Left forelimb (tissue), 1 donor: Measurements from ENCODE around the gene ZG16.
A peak's percentile ranks its signal among the peaks of the same experiment; 100 is the strongest.
"Not testable (repeated sequence)": the region's sequence is repeated elsewhere in the genome, so short reads cannot be mapped to it uniquely, and the experiment has no call there.

Source experiments
- DNase-seq: peaks from one replicate; pipeline ENCODE4 v3.0.0-alpha.2; 2018; ENCODE audit warnings: low spot score

ZG16 gene

DNA sequence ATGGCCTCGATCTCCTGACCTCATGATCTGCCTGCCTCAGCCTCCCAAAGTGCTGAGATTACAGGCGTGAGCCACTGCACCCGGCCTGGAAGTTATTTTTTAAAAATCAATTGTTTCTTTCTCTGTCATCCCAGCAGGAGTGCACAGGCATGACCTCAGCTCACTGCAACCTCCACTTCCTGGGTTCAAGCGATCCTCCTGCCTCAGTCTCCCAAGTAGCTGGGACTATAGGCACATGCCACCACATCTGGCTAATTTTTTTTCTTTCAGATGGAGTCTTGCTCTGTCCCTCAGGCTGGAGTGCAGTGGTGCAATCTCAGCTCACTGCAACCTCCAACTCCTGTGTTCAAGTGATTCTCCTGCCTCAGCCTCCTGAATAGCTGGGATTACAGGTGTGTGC, 9.1 kb downstream of the ZG16 start:
- not testable (repeated sequence) for DNase-seq

DNA sequence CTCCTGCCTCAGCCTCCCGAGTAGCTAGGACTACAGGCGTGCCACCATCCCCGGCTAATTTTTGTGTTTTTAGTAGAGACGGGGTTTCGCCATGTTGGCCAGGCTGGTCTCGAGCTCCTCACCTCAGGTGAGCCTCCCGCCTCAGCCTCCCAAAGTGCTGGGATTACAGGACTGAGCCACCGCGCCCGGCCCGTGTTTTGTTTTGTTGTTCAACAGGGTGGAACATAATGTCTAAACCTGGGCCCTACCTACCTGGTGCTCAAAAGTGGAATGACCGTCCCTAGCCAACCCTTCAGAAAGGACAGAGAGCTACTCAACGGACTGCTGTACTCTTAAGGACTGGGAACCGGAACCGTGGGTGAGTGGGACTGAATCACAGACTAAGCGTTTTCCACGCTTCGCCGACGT, 11.7 kb downstream of the ZG16 start:
- DNase-seq = no peak

DNA sequence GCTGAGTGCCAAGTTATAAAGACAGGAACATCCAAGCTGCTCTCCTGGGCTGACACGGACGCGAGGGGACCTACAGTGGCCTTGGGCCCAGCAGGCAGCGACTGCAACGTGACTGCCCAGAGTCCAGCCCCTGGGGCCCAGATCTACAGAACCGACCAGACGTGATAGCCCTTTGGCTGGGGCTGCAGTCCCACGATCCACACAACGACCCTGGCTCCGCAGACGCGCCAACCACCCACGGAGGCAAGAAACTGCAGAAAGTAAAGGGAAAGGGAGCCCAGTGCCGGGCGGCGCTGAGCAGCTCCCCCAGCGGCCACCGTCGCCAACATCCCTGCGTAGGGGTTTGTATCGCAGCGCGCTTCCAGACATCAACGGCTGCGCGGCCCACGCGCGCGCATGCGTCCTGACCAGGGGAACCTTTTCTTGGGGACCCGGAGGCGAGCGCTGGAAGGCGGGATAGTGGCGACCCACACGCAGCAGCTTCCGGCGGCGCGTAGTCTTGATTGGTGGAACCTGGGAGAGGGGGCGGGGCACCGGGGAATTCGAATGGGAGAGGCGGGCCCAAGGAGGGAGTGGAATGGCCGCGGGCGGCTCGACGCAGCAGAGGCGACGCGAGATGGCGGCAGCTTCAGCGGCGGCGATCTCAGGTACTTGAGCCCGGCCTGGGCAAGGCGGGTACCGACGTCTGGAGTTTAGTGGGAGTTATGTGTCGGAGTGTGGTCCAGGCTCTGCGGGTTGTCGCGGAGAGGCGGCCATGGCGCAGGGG, 12.3 kb downstream of the ZG16 start, which contains the start of gene KIF22:
Gene KIF22 (plus strand): TSS at position 569 of the 766 bp plus-strand sequence. CDS start 9 bp downstream, at position 578.
- peak; percentile 100 for DNase-seq

DNA sequence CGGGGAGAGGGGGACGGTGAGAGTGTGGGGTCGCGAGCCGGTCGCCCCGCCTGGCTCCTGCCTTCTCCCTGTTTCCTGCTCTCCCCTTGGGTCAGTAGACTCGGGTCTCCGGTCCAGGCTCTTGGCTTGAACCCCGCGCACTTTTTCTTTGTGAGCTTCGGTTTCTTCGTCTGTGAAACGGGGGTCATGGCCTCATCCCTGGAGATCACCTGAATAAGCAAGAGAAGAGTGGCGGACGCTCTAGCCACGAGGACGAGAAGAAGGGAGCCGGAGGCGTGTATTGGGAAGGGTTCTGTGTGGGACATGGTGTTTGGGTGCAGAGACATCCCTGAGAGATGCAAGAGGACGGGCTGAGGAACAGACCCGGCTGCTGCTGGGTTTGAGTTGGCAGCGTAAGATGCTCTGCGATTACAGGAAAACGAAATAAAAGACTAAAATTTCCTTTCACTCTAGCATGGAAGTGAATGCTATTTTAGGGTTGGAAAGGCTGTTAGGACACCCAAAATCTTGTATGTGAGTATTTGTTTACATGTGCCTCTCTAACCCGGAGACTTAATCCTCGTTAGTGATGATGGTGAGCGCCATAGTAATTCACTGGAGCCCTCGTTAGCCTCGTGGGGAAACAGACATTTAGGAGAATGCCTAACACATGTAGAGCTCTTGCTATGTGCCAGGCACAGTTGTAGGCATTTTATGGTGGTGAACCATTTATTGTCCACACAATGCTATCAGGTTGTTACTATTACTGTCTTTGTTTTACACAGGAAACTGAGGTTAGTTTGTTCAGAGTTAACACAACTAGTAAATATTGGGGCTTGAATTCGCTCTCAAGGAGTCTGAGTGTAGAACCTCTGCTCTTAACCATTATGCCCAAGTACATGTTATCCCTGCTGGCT, 13.1 kb downstream of the ZG16 start:
- DNase-seq = no peak

DNA sequence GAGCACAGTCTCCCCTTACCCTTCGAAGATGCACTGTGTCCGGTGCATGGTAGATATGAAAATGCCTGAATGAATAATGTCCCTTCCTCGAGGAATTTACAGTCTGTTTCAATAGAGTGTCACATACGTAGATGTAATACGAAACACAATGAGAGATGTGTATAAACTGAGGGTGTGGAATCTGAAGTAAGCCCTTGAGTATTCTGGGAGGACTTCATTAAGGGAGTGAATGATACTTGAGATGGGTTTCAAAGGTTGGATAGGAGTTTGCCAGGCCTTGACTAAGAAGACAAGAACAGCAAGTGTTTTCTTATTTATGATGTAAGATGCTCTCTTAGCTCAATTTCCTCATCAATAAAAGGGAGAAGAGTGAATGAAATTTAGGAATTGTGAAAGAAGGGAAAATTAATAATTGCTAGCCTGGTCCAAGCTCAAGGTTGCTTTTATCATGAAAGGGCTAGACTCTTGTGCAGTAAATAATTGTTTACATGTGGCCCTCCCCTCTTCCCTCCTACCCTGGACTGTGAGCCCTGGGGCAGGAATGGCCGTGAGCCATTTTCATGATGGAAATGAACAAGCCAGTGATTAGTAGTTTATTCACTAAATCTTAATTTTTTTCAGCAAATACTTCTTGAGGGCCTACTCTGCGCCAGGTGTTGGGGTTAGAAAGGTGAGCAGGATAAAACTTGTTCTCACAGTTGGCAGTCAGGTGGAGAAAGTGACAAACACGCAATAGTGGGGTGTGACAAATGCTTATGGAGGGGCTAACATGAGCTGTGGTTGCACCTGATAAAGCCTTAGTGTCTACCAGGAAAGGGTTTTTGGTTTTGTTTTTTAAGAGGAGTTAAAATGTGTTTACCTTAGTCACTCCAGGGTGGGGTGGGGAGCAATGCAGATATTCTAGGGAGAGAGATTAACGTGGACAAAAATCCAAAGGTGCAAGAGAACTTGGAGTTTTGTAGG, 14.1 kb downstream of the ZG16 start:
- DNase-seq = no peak

DNA sequence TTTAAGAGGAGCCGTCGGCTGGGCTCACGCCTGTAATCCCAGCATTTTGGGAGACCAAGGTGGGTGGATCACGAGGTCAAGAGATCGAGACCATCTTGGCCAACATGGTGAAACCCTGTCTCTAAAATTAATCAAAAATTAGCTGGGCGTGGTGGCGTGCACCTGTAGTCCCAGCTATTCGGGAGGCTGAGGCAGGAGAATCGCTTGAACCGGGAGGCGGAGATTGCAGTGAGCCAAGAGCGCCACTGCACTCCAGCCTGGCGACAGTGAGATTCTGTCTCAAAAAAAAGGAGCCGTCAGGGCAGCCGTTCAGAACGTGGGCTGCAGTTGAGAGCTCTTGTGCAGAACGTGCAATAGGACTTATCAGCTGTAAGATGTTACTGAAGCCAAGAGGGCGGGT, 15.1 kb downstream of the ZG16 start:
- not testable (repeated sequence) for DNase-seq

DNA sequence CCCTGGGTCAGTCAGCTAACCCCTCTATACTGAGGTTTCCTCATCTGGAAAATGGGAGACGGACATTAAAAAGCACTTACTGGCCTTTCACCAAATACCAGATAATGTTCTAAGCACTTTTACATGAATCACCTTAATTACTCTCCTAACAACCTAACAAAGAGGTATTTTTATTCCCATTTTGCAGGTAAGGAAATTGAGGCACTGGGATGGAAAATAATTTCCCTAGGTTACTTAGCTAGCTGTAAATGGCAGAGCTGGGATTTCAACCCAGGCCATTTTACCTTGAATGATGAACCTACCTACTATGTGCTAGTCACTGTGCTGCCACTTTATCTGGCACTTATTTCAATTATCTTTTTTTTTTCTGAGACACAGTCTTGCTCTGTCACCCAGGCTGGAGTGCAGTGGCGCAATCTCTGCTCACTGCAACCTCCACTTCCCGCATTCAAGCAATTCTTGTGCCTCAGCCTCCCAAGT, 16.2 kb downstream of the ZG16 start:
- no peak for DNase-seq

DNA sequence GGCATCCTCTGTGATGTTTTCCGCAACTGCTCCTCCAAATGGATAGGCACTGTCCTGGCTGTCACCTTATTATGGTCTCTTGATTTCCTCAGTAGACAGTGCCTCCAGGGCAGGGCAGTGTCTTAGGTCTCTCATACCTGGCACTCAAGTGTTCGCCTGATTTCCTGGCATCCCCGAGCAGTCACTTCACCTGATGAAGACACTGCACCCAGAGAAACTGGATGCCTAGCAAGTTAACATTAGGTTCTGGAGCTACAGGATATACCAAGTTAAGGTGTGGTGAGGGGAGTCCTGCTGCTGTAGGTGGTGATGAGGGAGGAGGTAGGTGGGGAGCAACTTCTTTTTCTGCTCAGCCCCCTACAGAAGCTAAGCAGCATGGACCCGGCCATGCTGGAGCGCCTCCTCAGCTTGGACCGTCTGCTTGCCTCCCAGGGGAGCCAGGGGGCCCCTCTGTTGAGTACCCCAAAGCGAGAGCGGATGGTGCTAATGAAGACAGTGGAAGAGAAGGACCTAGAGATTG, 24.4 kb downstream of the ZG16 start:
- no peak for DNase-seq

DNA sequence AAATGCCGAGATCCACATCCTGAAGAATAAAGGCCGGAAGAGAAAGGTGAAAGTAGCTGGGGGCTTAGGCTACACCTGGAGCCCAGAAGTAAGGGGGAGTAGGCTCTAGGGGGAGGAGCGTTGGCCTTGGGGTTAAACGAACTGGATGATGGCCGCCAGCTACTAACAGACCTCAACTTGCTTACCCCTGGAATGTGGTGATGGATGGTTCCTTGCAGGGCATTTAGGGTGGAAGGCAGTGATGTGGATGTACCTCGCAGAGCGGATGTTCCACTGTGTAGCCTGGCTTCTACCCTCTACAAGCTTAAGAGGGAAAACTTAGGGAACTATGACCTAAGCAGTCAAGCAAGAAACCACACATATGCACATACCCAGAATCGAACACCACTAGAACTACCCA, 26.0 kb downstream of the ZG16 start:
- DNase-seq = no peak

DNA sequence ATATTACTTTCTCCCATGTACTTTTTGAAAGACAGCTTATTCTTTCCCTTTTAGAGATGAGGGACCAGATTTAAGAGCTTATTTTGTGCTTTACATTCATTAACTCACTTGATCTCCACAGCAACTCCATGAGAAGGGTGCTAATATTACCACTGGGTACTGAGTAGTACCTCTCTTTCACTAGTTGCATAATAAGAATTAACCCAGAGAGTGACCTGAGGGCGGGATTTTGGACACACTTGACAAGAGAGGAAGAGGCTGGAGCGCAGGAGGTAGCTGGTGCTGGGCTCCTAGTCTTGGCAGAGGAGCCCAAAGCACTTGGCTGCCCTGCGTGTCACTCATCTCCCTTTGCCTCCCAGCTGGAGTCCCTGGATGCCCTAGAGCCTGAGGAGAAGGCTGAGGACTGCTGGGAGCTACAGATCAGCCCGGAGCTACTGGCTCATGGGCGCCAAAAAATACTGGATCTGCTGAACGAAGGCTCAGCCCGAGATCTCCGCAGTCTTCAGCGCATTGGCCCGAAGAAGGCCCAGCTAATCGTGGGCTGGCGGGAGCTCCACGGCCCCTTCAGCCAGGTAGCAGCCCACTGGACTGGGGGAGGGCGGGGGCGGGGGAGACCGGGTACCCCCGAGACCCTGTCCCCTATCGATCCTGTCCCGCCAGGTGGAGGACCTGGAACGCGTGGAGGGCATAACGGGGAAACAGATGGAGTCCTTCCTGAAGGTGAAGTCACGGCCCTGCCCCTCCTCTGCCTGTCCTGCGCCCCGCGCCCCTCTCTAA, 26.6 kb downstream of the ZG16 start:
- no peak for DNase-seq

DNA sequence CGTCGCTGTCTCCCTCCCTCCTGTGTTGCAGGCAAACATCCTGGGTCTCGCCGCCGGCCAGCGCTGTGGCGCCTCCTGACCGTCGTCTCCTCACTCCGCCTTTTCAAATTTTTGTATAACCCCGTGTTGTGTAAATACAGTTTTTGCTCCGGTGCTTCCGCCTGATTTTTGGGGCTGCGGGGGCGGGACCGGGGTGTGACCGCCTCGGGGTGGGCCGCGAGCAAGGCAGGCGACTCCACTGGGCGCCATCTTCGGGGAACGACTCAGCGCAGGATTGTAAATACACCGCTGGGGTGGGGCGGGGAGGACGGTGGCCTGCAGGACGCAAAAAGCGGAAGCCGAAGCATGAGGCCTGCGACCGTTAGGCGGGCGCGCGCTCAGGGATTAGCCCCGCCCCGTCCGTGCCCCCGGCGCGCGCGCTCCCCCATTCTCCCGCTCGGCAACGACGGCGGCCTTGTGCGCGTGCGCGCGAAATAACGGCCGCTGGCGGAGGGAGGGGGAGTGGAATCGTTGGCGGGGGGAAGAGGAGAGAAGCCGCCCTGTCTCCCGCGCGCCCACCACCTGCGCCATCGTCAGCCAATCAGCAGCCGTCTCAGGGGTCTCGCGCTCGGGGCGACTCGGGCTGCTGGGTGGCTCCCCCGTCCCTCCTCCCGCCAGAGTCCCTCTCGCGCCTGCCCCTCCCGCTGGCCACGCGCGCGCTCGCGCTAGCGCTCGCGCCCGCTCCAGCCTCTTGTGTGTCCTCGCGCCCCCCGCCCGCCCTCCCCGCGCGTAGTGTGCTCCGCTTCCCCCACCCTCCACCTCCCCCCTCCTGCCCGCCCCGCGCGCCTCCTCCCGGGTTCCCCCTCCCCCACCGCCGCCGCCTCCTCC, 27.4 kb downstream of the ZG16 start:
- DNase-seq = peak; percentile 99

DNA sequence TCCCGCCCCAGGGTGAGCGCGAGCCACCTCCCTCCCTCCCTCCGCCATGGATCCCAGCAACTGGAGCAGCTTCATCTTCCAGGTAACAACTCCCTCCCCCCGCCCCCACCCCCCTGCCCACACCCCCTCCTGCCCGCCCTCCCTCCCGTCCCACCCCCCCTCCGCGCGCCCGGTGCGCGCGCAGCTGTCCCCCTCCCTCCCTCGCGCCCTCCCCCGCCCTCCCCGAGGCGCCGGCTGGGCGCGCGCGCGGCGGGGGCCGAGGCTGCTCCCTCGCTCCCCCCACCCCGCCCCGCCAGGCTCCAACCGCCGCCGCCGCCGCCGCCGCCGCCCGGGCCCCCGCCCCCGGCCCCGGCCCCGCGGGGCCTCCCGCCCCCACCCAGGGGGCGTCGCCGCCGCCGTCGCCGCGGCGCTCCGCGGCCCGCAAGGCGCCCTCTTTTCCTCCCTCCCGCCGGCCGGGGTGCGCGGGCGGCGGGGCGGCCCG, 28.1 kb downstream of the ZG16 start, which contains the start of gene MAZ:
Gene MAZ (plus strand): TSS at position 431 of the 481 bp plus-strand sequence. CDS start 173 bp downstream, outside the sequence.
- DNase-seq = no peak

DNA sequence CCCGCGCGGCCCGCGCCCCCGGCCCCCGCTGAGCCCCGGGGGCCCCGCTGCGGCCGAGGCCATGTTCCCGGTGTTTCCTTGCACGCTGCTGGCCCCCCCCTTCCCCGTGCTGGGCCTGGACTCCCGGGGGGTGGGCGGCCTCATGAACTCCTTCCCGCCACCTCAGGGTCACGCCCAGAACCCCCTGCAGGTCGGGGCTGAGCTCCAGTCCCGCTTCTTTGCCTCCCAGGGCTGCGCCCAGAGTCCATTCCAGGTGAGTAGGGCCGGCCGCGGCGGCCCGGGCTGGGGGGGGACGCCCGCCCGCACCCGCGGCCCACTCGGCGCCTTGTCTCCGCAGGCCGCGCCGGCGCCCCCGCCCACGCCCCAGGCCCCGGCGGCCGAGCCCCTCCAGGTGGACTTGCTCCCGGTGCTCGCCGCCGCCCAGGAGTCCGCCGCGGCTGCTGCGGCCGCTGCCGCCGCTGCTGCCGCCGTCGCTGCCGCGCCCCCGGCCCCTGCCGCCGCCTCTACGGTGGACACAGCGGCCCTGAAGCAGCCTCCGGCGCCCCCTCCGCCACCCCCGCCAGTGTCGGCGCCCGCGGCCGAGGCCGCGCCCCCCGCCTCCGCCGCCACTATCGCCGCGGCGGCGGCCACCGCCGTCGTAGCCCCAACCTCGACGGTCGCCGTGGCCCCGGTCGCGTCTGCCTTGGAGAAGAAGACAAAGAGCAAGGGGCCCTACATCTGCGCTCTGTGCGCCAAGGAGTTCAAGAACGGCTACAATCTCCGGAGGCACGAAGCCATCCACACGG, 28.8 kb downstream of the ZG16 start:
- DNase-seq = no peak

DNA sequence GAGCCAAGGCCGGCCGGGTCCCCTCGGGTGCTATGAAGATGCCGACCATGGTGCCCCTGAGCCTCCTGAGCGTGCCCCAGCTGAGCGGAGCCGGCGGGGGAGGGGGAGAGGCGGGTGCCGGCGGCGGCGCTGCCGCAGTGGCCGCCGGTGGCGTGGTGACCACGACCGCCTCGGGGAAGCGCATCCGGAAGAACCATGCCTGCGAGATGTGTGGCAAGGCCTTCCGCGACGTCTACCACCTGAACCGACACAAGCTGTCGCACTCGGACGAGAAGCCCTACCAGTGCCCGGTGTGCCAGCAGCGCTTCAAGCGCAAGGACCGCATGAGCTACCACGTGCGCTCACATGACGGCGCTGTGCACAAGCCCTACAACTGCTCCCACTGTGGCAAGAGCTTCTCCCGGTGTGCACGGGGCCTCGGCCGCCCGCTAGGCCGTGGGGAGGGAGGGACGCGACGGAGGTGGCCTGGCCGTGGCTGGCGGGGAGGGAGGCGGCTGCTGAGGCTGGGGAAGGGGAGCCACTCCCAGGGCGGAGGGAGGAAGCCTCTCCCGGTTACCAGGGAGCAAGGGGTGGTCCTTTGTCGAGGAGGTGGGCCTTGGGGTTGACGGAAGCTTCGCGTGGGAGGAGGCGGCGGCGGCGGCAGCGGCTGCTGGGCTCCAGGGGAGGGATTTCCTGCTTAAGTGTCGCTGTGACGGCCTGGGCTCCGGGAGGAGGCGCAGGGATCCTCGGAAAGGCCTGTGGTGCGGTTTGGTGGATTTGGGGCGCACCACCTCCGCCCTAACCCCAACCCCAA, 29.6 kb downstream of the ZG16 start:
- DNase-seq = peak; percentile 93

DNA sequence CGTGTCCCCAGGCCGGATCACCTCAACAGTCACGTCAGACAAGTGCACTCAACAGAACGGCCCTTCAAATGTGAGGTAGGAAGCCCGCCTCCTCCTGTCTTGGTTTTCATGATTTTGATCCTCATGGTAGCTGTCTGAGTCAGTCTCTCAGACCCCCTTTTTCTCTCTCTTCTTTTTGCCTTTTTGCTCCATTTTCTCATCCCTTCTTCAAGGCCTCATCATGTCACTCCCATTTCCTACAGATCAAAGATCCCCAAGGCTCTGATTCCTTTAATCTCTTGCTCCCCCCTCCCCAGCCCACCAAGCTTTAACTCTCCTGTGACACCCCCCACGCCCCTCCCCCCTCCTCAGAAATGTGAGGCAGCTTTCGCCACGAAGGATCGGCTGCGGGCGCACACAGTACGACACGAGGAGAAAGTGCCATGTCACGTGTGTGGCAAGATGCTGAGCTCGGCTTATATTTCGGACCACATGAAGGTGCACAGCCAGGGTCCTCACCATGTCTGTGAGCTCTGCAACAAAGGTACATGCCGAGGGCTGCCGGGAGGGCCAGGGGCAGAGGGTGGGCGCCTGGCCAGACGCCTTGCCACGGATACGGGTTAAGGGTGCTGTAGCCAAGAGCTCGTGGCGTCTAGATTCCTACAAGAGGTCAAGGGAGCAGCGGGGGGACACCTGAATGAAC, 30.3 kb downstream of the ZG16 start:
- no peak for DNase-seq

DNA sequence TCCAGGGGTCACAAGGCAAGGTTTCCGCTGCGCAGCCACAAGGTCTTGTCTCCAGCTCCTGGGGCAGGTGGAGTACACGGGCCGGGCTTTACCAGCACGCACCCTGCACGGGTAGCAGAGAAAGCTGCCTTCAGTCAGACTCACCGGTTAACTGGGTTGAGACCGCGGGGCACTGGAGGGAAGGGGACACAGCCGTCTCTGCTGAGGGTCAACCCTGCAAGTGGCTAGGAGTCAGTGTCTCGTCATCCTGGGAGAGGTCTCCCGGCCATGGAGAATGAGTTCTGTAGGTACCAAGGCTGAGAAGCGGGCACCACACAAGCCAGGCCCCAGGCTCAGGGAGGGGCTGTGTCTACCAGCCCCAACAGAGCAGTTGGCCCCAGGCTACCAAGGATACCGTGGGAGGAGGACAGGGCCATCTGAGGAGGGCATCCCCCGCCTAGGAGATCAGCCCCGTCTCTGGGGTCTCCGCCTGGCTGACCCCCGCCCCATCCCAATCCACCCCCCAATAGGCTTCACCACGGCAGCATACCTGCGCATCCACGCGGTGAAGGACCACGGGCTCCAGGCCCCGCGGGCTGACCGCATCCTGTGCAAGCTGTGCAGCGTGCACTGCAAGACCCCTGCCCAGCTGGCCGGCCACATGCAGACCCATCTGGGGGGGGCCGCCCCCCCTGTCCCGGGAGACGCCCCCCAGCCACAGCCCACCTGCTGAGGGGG, 31.1 kb downstream of the ZG16 start:
- no peak for DNase-seq
